PC-3 (cell line): Measurements from ENCODE around the gene SEZ6L2.

ENCODE experiments used
- CTCF ChIP-seq: fragments of 300-600 bp; sonication (generic); conservative IDR thresholded peaks from 2 replicates; pipeline ENCODE4 v1.5.1; 2017; ENCODE audit warnings: antibody characterized with exemption, low read depth, mild to moderate bottlenecking, low read length
- EZH2phosphoT487 ChIP-seq: fragments of 300-600 bp; sonication (generic); IDR thresholded peaks from 2 replicates; pipeline ENCODE4 v1.6.1; 2018; ENCODE audit warnings: mild to moderate bottlenecking, antibody characterized with exemption, low read length, borderline replicate concordance

GRCh38 chr16:29821643-29822115, 77.7 kb downstream of the SEZ6L2 start:
- TF ChIP-seq CTCF (no peak), EZH2phosphoT487 (no peak)
